HG03025 (cell line): ENCODE data around the gene LIPT2.
"Not testable (repeated sequence)": the region's sequence is repeated elsewhere in the genome, so short reads cannot be mapped to it uniquely, and the experiment has no call there.

Source experiments
- ATAC-seq: cut with Tn5 transposase; IDR thresholded peaks from one replicate; pipeline ENCODE4 v1.9.1; 2021; ENCODE audit warnings: mild to moderate bottlenecking, moderate library complexity; ENCODE audit not compliant: unreplicated experiment, low FRiP score

LIPT2 gene

GRCh38 chr11:74492974-74493790 lies at the start of gene LIPT2:
Gene LIPT2 (minus strand): TSS chr11:74493724. CDS start chr11:74493703, 21 bp downstream.
- peak; percentile 92 for ATAC-seq

GRCh38 chr11:74541466-74541865 lies 47.9 kb upstream of the LIPT2 start:
- no peak for ATAC-seq

- ATAC-seq, result no peak
Measured at GRCh38 chr11:74540270-74540669, 46.7 kb upstream of the LIPT2 start.

GRCh38 chr11:74538680-74539079 lies 45.2 kb upstream of the LIPT2 start:
- no peak for ATAC-seq

DNA sequence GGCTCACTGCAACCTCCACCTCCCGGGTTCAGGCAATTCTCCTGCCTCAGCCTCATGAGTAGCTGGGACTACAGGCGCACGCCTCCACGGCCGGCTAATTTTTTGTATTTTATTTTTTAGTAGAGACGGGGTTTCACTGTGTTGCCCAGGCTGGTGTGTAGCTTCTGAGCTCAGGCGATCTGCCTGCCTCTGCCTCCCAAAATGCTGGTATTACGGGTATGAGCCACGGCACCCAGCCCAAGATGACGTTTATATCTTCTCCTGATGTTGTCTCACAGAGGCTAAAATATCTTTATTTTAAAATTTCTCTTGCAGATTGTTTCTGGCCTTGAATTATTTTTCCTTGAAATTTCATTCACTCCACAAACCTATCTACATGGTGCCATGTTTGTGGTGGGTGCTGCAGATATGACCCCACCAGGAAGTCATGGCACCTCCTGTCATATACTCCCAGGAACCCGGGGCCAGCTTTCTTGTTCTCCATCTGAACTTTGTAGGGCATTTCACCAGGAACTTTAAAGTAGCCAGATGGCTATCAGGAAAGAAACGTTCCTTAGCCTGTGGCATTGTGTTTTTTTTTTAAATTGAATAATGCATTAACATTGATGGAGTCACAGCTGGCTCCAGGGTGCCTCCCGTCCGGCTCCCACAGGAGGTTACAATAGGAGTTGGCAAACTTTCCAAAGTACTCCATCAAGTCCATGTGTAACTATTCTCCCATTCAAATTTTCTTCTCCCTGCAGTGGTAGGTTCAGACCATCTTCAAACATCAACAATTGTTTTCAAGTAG lies 42.0 kb upstream of the LIPT2 start:
- no peak for ATAC-seq

GRCh38 chr11:74534946-74535275 lies 41.4 kb upstream of the LIPT2 start:
- not testable (repeated sequence) for ATAC-seq

DNA sequence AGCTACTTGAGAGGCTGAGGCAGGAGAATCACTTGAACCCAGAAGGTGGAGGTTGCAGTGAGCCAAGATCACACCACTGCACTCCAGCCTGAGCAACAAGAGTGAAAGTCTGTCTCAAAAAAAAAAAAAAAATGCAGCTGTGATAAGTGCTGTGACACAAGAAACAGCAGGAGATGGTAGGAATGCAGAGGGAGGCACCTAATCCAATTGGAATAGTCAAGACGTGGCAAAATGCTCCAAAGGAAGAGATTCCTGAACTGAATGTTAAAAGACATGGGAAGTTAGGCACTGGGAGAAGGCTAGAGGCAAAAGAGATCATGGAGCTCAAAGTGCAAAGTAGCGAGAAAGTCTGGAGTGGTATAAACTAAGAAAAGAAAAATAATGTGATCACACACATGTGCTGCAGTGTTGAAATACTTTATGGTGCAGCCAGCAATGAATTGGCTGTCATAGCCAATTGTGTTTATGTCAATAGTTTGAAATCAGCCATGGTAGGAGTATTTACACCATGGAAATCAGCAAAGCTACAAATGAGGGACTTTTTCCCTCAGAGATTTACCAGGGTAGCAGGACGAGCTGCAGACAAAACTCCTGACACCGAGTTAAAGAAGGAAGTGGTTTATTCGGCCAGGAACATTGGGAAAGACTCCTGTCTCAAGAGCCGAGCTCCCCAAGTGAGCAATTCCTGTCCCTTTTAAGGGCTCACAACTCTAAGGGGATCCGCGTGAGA lies 40.9 kb upstream of the LIPT2 start:
- ATAC-seq, result no peak

GRCh38 chr11:74533421-74533820 lies 39.9 kb upstream of the LIPT2 start:
- ATAC-seq, result no peak

DNA sequence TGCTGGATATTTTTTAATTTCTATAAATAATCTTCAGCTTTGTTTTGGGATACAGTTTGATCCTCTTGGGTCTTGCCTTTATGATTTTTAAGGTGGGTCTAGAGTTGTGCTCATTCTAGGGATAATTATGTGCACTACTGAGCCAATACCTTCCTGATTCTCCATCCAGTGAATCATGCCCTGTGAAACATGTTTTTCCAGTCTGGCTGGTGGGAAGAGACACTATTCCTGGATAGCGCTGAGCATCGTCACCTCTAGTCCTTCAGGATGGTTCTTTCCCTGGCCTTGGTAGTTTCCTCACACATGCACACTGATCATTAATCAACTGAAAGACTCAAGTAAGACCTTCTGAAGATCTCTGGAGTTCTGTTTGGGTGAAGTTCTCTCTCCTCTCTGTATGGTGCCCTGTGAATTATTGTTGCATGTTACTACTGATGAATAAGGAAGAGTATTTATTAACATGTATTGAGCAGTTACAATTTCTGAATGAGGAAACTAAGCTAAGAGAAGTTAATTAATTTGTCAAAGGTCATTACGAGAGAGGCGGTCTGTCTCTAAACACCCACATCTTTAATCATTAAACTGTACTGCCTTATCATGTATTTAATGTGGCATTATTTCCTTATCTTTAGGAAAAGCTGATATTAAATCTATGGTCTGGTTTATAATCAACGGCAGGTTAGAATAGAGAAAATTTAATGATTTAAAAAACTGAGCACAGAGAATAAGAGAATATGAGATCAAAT lies 39.1 kb upstream of the LIPT2 start:
- ATAC-seq, result no peak

DNA sequence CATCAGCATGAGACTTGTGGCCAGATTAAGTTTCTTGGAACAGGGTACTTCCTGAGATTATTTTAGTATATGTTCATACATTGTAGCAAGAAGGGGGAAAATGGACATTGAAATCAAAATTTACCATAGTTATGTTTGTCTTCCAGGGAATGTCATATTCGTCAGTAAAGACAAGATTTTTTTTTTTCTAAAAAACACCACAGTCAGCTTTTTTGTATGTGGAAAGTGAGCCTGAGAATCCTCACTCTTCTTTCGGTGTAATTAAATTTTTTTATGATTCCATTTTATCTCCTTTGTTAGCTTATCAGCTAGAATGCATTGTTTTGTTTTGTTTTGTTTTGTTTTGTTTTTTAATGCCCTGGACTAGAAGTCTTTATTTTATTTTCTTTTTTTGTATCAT lies 31.5 kb upstream of the LIPT2 start:
- ATAC-seq, result no peak

GRCh38 chr11:74524501-74524900 lies 31.0 kb upstream of the LIPT2 start:
- no peak for ATAC-seq

DNA sequence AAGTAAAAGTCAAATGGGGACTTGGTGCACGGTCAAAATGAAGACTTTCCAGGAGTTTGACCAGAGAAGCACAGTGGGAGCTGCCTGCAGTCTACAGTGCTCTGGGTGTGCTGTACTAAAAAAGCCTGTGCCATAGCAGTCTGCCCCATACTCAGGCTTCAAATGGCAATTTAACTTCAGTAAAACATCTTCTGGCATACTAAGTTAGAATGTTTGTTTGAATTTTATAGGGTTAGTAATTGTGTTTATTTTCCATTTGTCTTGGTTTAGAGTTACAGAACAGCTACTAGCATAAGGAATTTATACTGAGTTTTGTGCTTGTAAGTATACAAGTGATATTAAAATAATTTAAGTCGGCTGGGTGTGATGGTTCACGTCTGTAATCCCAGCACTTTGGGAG lies 29.3 kb upstream of the LIPT2 start:
- no peak for ATAC-seq

GRCh38 chr11:74521666-74522252 lies 28.2 kb upstream of the LIPT2 start:
- no peak for ATAC-seq

DNA sequence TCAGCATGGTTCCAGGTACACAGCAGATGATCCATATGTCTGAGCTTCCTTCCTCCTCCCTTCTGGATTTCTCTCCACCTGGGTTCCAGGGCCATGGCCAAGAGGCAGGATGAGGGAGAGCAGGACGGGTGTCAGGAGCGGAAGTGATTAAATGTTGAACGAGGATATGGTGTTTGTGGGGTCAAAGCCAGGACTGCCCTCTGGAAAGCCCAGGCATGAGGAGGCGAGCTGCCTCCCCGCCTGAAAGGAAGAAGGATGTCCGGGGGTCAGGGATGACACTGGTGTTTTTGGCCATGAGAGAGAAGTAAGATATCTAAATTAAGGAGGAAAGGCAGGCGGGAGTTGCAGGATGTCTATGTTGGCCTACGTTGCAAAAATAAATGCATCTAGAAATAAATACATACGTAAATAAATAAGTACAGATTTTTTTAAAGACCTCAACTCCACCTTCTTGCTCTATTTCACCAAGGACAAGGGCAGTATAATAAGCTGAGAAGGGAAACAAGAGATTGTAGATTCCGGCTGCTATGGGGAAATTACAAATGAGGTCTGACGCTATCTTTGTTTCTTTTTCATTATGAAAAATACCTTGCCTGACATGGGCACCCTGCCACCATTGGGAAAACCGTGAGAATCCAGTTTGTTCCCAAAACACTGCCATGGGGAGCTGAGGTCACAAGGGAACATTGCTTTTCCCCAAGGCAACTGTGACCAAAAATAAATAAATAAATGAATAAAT lies 27.6 kb upstream of the LIPT2 start:
- ATAC-seq, result no peak

DNA sequence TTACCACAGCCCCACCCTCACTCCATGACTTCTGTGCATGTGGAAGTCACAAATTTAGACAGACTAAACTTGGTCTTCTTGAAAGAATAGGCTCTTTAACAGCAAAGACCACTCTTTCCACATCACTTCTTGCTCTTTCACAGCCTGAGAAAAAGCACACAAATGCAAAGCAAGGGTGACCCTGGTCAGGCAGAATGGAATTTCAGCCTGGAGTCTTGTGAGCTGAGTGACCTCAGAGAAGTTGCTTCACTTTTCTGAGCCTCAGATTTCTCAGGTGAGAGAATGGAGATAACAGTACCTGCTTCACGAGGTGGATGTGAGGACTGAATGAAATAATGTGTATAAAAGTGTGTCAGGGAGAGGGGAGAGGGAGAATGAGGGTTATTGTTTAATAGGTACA lies 26.8 kb upstream of the LIPT2 start:
- no peak for ATAC-seq

GRCh38 chr11:74519710-74520109 lies 26.2 kb upstream of the LIPT2 start:
- no peak for ATAC-seq

- ATAC-seq, result not testable (repeated sequence)
Measured at GRCh38 chr11:74517592-74517991, 24.1 kb upstream of the LIPT2 start.

DNA sequence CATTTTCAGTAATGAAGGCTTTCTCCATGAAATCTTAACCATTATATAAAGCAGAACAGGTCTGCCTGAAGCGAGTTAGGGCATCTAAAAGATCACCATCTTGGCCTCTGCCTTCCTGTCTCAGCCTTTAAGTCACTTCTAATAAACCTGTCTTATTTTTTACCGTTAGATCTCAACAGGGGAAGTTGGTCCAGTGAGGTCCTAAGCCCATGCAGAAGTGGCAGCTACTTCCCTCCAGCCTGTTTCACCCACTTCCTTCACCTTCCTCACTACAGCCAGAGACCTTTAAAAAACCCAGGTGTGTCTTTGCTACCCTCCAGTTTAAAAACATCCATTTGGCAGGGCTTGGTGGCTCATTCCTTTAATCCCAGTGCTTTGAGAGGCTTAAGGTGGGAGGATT lies 14.1 kb upstream of the LIPT2 start:
- ATAC-seq, result no peak

DNA sequence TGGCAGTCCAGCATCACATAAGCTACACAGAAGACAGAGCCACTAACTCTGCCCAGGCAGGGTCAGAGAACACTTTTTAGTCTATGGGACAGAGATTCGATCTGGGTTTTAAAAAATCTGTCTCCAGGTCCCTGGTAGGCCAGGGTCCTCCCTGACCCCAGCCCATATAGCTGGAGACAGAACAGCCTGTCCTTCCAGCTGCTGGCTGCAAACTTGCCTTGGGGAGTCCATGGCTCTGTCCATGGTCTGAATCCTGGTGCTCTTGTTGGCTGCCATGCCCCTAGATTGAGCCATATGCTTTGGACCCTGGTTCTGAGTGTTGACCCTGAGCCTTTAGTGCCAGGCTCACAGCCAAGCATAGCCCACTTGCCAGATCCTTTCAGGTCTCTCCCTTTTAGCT lies 13.3 kb upstream of the LIPT2 start:
- ATAC-seq, result no peak

GRCh38 chr11:74505911-74506310 lies 12.4 kb upstream of the LIPT2 start:
- no peak for ATAC-seq
